Cardiac muscle cell (in vitro differentiated cells and primary cell): ENCODE measurements around the gene ATP8A2. TPM values are rescaled to one million over a fixed set of nuclear protein-coding genes. Genes with fewer than 3 reads are reported as not detected.

ENCODE experiments used
- DNase-seq, 2 donors: peaks; one replicate each; pipeline versions ENCODE4 v3.0.0 to v3.0.0-alpha.2; 2010 to 2017; ENCODE audit warnings: low read depth in 1 of 2, low spot score in 1 of 2
- H3K27ac ChIP-seq: fragments of 200-600 bp; sonication (generic); 2 replicates; pipeline ENCODE4 v1.5.1; 2016
- H3K27me3 ChIP-seq: fragments of 200-600 bp; sonication (generic); 2 replicates; pipeline ENCODE4 v1.6.0; 2016; ENCODE audit warnings: control low read depth
- H3K36me3 ChIP-seq: fragments of 200-600 bp; sonication (generic); 2 replicates; pipeline ENCODE4 v1.5.1; 2016; ENCODE audit warnings: control low read depth
- H3K4me1 ChIP-seq: fragments of 200-600 bp; sonication (generic); 2 replicates; pipeline ENCODE4 v1.8.1; 2017; ENCODE audit warnings: low read depth, mild to moderate bottlenecking, mixed run types
- H3K4me3 ChIP-seq: fragments of 200-600 bp; sonication (generic); 2 replicates; pipeline ENCODE4 v1.5.1; 2016; ENCODE audit warnings: mild to moderate bottlenecking
- H3K9me3 ChIP-seq: fragments of 200-600 bp; sonication (generic); 2 replicates; pipeline ENCODE4 v1.5.1; 2017; ENCODE audit warnings: low read depth, mild to moderate bottlenecking, control low read depth
- polyA plus RNA-seq: library from polyadenylated mRNA; unstranded; fragments of >200 nt; fragmentation: Nextera tagmentation; extraction: Ambion mirVana; gene quantifications from 2 replicates; pipeline ENCODE4 v1.2.1, GENCODE V29; 2016
- total RNA-seq: library from RNA; depleted of rRNA; stranded (reverse); fragments of >200 nt; gene quantifications from 2 replicates; pipeline ENCODE4 v1.2.3, GENCODE V29; 2016
- TF ChIP-seq, protein P1 (sequence below): IDR thresholded peaks from 2 replicates; pipeline ENCODE4 v1.5.1; 2012; ENCODE audit warnings: low read depth, mild to moderate bottlenecking, low read length

ATP8A2 gene
- total and polyA plus RNA-seq, 2 experiments from 2014 or later: 0.86 to 0.89 TPM

DNA sequence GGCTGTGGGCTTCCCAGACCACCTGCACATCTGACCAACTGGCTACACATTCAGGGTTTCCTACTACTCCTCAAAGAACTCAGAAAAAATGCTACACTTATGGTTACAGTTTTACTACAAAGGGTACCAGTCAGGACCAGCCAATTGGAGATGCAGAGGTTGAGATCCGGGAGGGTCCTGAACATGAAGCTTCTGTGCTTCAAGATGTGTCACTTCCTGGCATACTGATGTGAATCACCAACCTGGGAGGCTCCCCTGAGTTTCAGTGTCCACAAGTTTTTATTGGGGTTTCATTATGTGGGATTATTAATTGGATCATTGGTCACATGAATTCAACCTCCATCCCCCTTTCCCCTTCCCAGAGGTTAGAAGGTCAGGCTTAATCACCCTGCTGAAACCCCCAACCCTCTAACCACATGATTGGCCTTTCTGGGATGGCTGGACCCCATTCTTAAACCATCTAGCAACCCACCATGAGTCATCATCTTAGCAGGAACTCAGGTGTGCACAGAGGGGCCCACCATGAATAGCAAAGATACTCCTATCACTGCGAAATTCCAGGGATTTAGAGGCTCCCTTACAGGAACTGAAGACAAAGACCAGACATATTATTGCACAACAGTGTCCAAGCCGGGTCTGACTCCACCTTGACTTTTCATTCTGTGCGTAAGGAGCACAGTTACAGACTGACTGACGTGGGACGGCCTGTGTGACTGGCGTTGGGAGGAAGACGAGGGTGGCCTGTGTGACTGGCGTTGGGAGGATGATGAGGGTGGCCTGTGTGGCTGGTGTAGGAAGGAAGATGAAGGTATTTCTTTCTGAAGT lies 90.7 kb downstream of the ATP8A2 start:
- no peak overlapping the region for H3K4me3 ChIP-seq
- H3K4me1 ChIP-seq: no peaks in the 10 kb centered on the region
- H3K27me3 ChIP-seq: peaks cover 24% of the 10 kb centered on the region
- no peaks in the 10 kb centered on the region for H3K36me3 ChIP-seq
- TF ChIP-seq, protein P1, sequence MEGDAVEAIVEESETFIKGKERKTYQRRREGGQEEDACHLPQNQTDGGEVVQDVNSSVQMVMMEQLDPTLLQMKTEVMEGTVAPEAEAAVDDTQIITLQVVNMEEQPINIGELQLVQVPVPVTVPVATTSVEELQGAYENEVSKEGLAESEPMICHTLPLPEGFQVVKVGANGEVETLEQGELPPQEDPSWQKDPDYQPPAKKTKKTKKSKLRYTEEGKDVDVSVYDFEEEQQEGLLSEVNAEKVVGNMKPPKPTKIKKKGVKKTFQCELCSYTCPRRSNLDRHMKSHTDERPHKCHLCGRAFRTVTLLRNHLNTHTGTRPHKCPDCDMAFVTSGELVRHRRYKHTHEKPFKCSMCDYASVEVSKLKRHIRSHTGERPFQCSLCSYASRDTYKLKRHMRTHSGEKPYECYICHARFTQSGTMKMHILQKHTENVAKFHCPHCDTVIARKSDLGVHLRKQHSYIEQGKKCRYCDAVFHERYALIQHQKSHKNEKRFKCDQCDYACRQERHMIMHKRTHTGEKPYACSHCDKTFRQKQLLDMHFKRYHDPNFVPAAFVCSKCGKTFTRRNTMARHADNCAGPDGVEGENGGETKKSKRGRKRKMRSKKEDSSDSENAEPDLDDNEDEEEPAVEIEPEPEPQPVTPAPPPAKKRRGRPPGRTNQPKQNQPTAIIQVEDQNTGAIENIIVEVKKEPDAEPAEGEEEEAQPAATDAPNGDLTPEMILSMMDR: no peak
- no peak for DNase-seq
- no peaks in the 10 kb centered on the region for H3K9me3 ChIP-seq
- H3K27ac ChIP-seq: no peak overlapping the region

GRCh38 chr13:25463496-25463895 lies 91.7 kb downstream of the ATP8A2 start:
- H3K36me3 ChIP-seq: no peaks in the 10 kb centered on the region
- no peaks in the 10 kb centered on the region for H3K4me1 ChIP-seq
- no peak for DNase-seq
- TF ChIP-seq, protein P1: no peak
- H3K27me3 ChIP-seq: peaks cover 34% of the 10 kb centered on the region
- H3K4me3 ChIP-seq: no peak overlapping the region
- H3K9me3 ChIP-seq: no peaks in the 10 kb centered on the region
- no peak overlapping the region for H3K27ac ChIP-seq

- TF ChIP-seq, protein P1: no peak
Observed at GRCh38 chr13:25466880-25467279, 95.1 kb downstream of the ATP8A2 start.

DNA sequence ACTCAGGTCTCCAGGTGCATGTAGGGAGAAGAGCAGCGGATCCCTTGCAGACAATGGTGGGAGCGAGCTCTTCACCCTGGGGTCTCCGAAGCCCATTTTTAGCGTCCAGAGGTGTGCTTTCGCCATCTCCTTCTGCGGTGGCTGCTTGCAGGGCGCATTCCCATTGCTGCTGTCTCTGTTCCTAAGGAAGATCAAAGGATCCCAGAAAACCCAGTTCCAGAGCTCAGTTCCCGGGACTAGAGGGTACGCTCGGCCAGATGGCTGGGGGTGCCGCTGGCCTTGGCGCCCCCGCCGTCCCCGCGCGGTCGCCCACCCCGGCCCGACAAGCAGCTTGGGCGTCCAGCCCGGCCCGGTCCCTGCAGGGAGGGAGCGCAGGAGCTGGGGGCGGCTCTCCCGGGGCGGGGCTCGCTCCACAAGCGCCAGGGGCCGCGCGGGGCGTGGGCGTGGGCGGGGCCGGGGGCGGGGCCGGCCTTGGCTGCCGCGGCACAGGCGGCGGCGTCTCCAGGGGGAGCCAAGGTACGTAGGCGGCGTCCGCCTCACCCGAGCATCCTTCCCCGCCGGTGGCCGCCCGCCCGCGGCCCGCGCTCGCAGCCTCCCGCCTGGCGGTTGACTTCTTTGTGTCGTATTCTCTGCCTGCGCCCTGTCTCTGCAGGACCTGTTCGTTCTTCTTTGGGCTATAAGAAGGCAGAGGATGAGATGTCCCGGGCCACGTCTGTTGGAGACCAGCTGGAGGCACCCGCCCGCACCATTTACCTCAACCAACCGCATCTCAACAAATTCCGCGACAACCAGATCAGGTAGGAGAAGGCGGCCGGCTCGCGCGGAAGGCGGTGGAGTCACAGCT lies 96.8 kb downstream of the ATP8A2 start:
- H3K27me3 ChIP-seq: peaks cover 68% of the 10 kb centered on the region
- no peaks in the 10 kb centered on the region for H3K9me3 ChIP-seq
- H3K4me1 ChIP-seq: no peaks in the 10 kb centered on the region
- DNase-seq: peak; percentile 21 to 61
- H3K4me3 ChIP-seq: peak overlapping the region; percentile 16
- H3K27ac ChIP-seq: no peak overlapping the region
- no peaks in the 10 kb centered on the region for H3K36me3 ChIP-seq
- TF ChIP-seq, protein P1: no peak

More at GRCh38 chr13:25466880-25467279, 95.1 kb downstream of the ATP8A2 start:
- DNase-seq: no peak
- H3K36me3 ChIP-seq: no peaks in the 10 kb centered on the region
- no peak overlapping the region for H3K4me3 ChIP-seq
- H3K27me3 ChIP-seq: peaks cover 67% of the 10 kb centered on the region
- H3K9me3 ChIP-seq: no peaks in the 10 kb centered on the region
- no peaks in the 10 kb centered on the region for H3K4me1 ChIP-seq
- H3K27ac ChIP-seq: no peak overlapping the region

DNA sequence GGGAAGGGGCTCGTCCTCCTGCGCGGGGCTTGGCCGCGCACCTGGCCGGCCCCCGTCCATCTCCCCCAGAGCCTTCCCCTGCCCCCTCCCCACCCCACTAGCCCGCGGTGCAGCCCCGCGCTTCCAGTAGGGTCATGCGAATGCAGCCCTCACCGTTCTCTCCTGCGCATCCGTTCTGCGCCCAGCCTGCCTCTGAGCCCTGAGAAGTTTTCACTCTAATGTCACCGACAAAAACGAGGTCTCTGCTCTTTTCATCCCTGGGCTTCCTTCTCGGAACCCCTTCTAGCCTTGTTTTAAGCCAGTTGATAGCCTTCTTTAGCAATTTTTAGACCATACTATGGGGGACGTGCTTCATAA lies 97.4 kb downstream of the ATP8A2 start:
- DNase-seq: no peak
- TF ChIP-seq, protein P1: no peak
- H3K4me3 ChIP-seq: peak overlapping the region; percentile 16
- H3K4me1 ChIP-seq: no peaks in the 10 kb centered on the region
- peaks cover 68% of the 10 kb centered on the region for H3K27me3 ChIP-seq
- no peak overlapping the region for H3K27ac ChIP-seq
- H3K9me3 ChIP-seq: no peaks in the 10 kb centered on the region
- H3K36me3 ChIP-seq: no peaks in the 10 kb centered on the region
